HEK293T (cell line): Measurements from ENCODE around the gene NCBP1.
A peak's percentile ranks its signal among the peaks of the same experiment; 100 is the strongest.
"Not testable (repeated sequence)": the region's sequence is repeated elsewhere in the genome, so short reads cannot be mapped to it uniquely, and the experiment has no call there.

ENCODE experiments used
- CTCF ChIA-PET: fragments of 350-600 bp; formaldehyde crosslinking; extraction: SDS; loops from one replicate; lab custom pipeline; 2021; ENCODE audit warnings: antibody characterized with exemption, inconsistent platforms; lab: Yijun Ruan, JAX
- POLR2A ChIA-PET: fragments of 350-600 bp; formaldehyde crosslinking; extraction: SDS; loops from one replicate; lab custom pipeline; 2020; ENCODE audit warnings: antibody characterized with exemption, inconsistent platforms; lab: Yijun Ruan, JAX
- DNase-seq: peaks from one replicate; pipeline ENCODE4 v3.0.0; 2012; ENCODE audit warnings: mixed read lengths; ENCODE audit errors: extremely low spot score
- ARNT ChIP-seq: fragments of 450-650 bp; IDR thresholded peaks from 2 replicates; pipeline ENCODE4 v1.6.1; 2017; ENCODE audit warnings: mild to moderate bottlenecking
- BHLHE40 ChIP-seq: fragments of 450-650 bp; IDR thresholded peaks from 2 replicates; pipeline ENCODE4 v1.6.1; 2016; ENCODE audit warnings: mild to moderate bottlenecking, moderate library complexity, borderline replicate concordance
- CTBP1 ChIP-seq: fragments of 450-650 bp; IDR thresholded peaks from 2 replicates; pipeline ENCODE4 v1.6.1; 2016; ENCODE audit warnings: borderline replicate concordance
- ELF4 ChIP-seq: fragments of 450-650 bp; IDR thresholded peaks from 2 replicates; pipeline ENCODE4 v1.6.1; 2017; ENCODE audit warnings: antibody characterized with exemption
- FOXA1 ChIP-seq: fragments of 450-650 bp; IDR thresholded peaks from 2 replicates; pipeline ENCODE4 v1.6.1; 2016; ENCODE audit warnings: mild to moderate bottlenecking
- FOXK2 ChIP-seq: fragments of 450-650 bp; IDR thresholded peaks from 2 replicates; pipeline ENCODE4 v1.6.1; 2016; ENCODE audit warnings: mild to moderate bottlenecking
- FOXM1 ChIP-seq: fragments of 450-650 bp; IDR thresholded peaks from 2 replicates; pipeline ENCODE4 v1.6.1; 2017; ENCODE audit warnings: mild to moderate bottlenecking, borderline replicate concordance
- HDGF ChIP-seq: fragments of 450-650 bp; IDR thresholded peaks from 2 replicates; pipeline ENCODE4 v1.6.1; 2017; ENCODE audit warnings: antibody characterized with exemption, borderline replicate concordance
- L3MBTL2 ChIP-seq: fragments of 450-650 bp; conservative IDR thresholded peaks from 2 replicates; pipeline ENCODE4 v1.6.1; 2016; ENCODE audit warnings: mild to moderate bottlenecking
- LEF1 ChIP-seq: fragments of 450-650 bp; IDR thresholded peaks from 2 replicates; pipeline ENCODE4 v1.6.1; 2017; ENCODE audit warnings: mild to moderate bottlenecking, borderline replicate concordance
- NFRKB ChIP-seq: fragments of 450-650 bp; IDR thresholded peaks from 2 replicates; pipeline ENCODE4 v1.6.1; 2016; ENCODE audit warnings: mild to moderate bottlenecking, moderate library complexity
- SP1 ChIP-seq: fragments of 450-650 bp; IDR thresholded peaks from 2 replicates; pipeline ENCODE4 v1.6.1; 2017
- SUZ12 ChIP-seq: fragments of 450-650 bp; IDR thresholded peaks from 2 replicates; pipeline ENCODE4 v1.6.1; 2016; ENCODE audit warnings: mild to moderate bottlenecking
- TARDBP ChIP-seq: fragments of 450-650 bp; IDR thresholded peaks from 2 replicates; pipeline ENCODE4 v1.6.1; 2016
- ZNF384 ChIP-seq: fragments of 450-650 bp; IDR thresholded peaks from 2 replicates; pipeline ENCODE4 v1.6.1; 2016
- TF ChIP-seq, protein P1 (sequence below): fragments of 450-650 bp; IDR thresholded peaks from 2 replicates; pipeline ENCODE4 v1.6.1; 2016

NCBP1 gene

DNA sequence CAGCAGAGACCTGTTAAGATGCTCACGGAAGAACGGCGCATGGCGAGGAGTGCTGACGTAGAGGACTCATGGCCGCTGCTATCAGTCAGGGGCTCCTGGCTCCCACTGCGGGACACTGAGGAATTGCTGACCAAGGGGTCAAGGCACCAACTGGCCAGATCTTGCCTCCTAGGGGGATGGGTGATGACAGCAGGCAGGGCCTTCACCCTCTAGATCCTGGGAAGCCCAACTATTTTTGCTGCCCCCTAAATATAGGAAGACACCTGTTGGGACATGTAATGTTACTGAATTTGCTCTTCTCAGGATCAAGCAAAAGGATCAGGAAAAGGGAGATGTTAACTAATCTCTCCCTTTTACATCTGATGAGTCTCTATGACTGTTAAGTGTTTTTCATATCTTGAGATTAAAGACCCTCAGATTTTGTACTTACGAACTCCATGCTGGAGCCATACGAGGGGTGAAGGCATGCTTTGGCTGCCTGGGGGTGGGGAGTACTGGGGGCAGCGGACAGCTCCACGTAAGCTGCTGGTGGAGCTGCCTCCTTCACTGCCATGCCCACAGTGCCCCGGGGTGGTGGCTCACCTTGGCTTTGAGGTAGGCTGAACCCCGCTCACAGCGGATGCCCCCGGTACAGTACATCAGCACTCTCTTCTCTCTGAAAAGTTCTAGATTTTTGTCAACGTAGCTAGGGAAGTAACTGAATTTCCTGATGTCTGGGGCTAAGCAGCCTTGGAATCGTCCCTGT lies 28.5 kb upstream of the NCBP1 start:
- TF ChIP-seq LEF1 (no peak), L3MBTL2 (no peak), SP1 (no peak), ARNT (no peak), HDGF (no peak), TARDBP (no peak), ELF4 (no peak), CTBP1 (no peak), FOXA1 (no peak)
- TF ChIP-seq, protein P1, sequence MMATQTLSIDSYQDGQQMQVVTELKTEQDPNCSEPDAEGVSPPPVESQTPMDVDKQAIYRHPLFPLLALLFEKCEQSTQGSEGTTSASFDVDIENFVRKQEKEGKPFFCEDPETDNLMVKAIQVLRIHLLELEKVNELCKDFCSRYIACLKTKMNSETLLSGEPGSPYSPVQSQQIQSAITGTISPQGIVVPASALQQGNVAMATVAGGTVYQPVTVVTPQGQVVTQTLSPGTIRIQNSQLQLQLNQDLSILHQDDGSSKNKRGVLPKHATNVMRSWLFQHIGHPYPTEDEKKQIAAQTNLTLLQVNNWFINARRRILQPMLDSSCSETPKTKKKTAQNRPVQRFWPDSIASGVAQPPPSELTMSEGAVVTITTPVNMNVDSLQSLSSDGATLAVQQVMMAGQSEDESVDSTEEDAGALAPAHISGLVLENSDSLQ = no peak
- ChIA-PET CTCF (interaction anchor here (0.6 kb wide), 1 partner anchor 18 kb away, joined by 3 read pairs; no protein-coding TSS in a partner anchor), POLR2A (no interaction called here)
- DNase-seq = no peak

DNA sequence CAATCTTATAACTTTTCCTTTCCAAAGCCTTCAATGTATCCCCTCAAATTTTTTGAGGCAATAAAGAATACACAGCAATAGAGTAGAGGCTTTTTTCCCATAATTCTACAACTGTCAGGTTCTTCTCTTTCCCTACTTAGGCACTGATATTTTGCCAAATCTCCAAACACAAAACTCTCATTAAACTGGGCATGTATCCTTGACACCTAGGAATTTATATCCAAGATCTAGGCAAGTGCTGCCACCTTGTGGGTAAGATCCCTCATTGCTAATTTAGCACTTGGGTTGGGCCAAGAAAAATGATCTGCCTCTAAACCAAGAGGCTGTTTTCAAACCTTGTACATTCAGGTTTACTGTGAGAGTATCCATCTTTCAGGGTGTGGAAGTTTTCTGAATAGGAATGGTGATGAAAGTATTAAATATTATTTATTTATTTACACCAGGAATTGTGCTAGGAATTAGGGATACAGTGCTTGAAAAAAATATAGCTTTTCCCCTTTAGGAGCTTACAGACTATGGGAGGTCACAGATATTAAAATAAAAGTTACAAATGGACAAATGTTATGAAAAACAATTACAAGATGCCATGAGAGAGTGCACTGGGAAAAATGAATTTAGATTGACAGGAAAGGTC lies 18.1 kb upstream of the NCBP1 start:
- CTCF ChIA-PET = interaction anchor here (0.6 to 3.6 kb wide), 12 partner anchors 8 to 201 kb away, joined by 3 to 39 read pairs (median 4); partner anchors contain the start of gene TMOD1
- peak; percentile 66 for DNase-seq
- TF ChIP-seq, protein P1 = peak; percentile 41; the same call in 1 of the 2 replicates
- no peak for TF ChIP-seq FOXK2
- POLR2A ChIA-PET = interaction anchor here (0.7 kb wide), 1 partner anchor 18 kb away, joined by 5 read pairs; the partner anchor contains the start of genes NCBP1 and TSTD2

DNA sequence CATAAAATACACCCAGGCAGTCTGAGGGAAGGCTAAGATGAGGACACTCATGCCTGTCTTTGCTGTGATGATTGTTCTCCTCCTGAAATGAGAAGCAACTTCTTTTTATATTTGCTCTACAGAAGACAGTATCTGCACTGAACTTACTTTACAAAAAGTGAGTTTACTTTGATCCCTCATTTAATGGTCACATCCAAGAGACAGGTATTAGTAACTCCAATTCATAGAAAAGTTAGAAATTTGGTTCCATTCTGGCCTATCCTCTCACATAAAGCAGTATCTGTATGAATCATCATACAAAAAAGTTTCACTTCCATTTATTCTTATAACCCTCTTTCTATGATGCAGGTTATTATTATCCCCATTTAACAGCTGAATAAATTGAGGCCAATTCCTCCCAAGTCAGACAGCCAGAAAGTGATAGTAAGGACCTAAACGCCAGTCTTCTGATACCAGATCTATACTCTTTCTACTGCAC lies 15.6 kb upstream of the NCBP1 start:
- ChIA-PET POLR2A (no interaction called here), CTCF (no interaction called here)
- DNase-seq = no peak
- no peak for TF ChIP-seq HDGF
- TF ChIP-seq TARDBP = no peak
- TF ChIP-seq ARNT = no peak
- TF ChIP-seq SP1 = no peak
- no peak for TF ChIP-seq CTBP1
- TF ChIP-seq FOXK2 = no peak
- TF ChIP-seq ELF4 = no peak
- TF ChIP-seq, protein P1 = no peak
- TF ChIP-seq ZNF384 = no peak
- no peak for TF ChIP-seq LEF1
- TF ChIP-seq SUZ12 = no peak
- TF ChIP-seq NFRKB = no peak
- no peak for TF ChIP-seq FOXA1
- no peak for TF ChIP-seq L3MBTL2
- no peak for TF ChIP-seq FOXM1
- TF ChIP-seq BHLHE40 = no peak

DNA sequence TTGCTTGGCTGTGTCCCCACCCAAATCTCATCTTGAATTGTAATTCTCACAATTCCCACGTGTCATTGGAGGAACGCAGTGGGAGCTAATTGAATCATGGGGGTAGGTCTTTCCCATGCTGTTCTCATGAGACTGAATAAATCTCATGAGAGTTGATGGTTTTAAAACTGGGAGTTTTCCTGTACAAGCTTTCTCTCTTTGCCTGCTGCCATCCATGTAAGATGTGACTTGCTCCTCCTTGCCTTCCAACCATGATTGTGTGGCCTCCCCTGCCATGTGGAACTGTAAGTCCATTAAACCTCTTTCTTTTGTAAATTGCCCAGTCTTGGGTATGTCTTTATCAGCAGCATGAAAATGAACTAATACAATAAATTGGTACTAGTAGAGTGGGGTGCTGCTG lies 13.6 kb upstream of the NCBP1 start:
- POLR2A ChIA-PET, DNase-seq, CTCF ChIA-PET: not testable (repeated sequence)

DNA sequence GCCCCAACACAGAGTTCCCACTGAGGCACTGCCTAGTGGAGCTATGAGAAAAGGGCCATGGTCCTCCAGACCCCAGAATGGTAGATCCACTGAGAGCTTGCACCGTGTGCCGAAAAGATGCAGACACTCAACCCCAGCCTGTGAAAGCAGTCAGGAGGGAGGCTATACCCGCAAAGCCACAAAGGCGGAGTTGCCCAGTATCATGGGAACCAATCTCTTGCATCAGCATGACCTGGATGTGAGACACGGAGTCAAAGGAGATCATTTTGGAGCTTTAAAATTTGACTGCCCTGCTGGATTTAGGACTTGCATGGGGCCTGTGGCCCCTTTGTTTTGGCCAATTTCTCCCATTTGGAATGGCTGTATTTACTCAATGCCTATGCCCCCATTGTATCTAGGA lies 11.1 kb upstream of the NCBP1 start:
- CTCF ChIA-PET, DNase-seq, POLR2A ChIA-PET: not testable (repeated sequence)

DNA sequence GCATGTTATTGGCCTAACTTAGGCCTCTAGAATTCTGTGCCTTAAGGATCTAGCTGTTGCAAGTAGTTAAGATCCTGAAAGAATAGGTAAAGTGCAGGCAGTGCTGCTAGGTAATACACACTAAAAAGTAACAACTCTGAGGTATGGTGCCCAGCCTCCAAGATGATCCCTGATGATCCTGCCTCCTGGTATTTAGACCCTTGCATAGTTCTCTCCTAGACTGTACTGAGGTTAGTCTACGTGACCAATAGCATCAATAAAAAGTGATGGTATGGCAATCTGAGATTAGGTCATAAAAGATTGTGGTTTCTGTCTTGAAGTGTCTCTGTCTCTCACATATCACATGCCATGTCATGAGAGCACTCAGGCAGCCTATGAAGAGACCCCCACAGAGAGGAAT lies 9.7 kb upstream of the NCBP1 start:
- ChIA-PET POLR2A (no interaction called here), CTCF (no interaction called here)
- TF ChIP-seq ELF4 (no peak), SUZ12 (no peak), ARNT (no peak)
- DNase-seq = no peak

DNA sequence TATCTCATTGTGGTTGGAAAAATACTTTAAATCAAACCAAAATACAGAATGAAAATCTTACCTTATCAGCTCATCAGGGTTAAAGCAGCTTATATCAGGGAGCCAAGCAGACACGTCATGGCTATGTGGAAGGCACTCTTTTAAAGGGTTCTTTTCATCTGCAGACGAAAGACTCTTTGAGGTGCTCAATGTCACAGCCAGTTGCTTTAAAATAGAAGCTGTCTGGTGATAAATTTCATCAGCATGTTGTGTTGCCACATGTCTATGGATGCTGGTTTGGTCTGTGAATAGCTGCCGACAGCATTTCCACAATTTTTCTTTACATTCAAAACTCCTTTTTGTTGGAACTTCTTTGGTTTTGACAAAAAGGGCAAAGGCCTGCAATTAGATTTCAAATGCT lies 8.0 kb upstream of the NCBP1 start:
- CTCF ChIA-PET = no interaction called here
- no peak for DNase-seq
- TF ChIP-seq ZNF384 (no peak), TARDBP (no peak), LEF1 (no peak), ELF4 (no peak), FOXA1 (no peak), BHLHE40 (no peak), SUZ12 (no peak), HDGF (no peak), L3MBTL2 (no peak), SP1 (no peak), ARNT (no peak), NFRKB (no peak), FOXK2 (no peak)
- POLR2A ChIA-PET = no interaction called here
